Measurements from ENCODE around the gene OR7G2.

The OR7G2 gene

GRCh38 chr19:9115307-9115813 lies 8.1 kb upstream of the OR7G2 start, which contains the start of gene OR7G1:
OR7G1 (minus strand) TSS chr19:9115763; CDS start chr19:9115763, 0 bp downstream.
- no CpG with 5 or more reads among the region's 2 CpGs for WGBS, 2 donors (ENCODE audit: extremely low coverage in 2 of 2, insufficient read length in 2 of 2, insufficient replicate concordance in 1 of 2)
- peak within 1 kb of the TSS; percentile 17 for H2AFZ ChIP-seq (ENCODE audit: low read length)
- peaks cover 0 to 4% of the 10 kb centered on the region in 2 donors for H3K9me3 ChIP-seq (replicated peaks in 1 of 2; ENCODE audit: control insufficient read depth in 2 of 2, insufficient read depth in 1 of 2, low read depth in 1 of 2, low read length in 2 of 2)
- peaks cover 0 to 7% (median 0%) of the 10 kb centered on the region in 3 experiments for H3K27me3 ChIP-seq (ENCODE audit: control insufficient read depth in 3 of 3, insufficient read depth in 3 of 3, low read depth in 1 of 3, low read length in 3 of 3)
- H3K36me3 ChIP-seq (replicated peaks in 1 of 2; ENCODE audit: control insufficient read depth in 2 of 2, insufficient read depth in 2 of 2, low read length in 2 of 2): no peaks in the 10 kb centered on the region
- no peak within 1 kb of the TSS for H3K27ac ChIP-seq (replicated peaks; ENCODE audit: low read length)
- no peak within 1 kb of the TSS for H2BK120ac ChIP-seq (ENCODE audit: low read depth, low read length)
- no peak within 1 kb of the TSS for H3K4ac ChIP-seq (ENCODE audit: low read length)
- H3K4me2 ChIP-seq (ENCODE audit: insufficient read depth, low read length, poor library complexity, severe bottlenecking): no peak within 1 kb of the TSS
- no peak within 1 kb of the TSS for H3K23ac ChIP-seq (ENCODE audit: low read depth, low read length, poor library complexity)
- no peak within 1 kb of the TSS for H3K14ac ChIP-seq (ENCODE audit: low read length)
- H2AK5ac ChIP-seq (ENCODE audit: low read depth, low read length): no peak within 1 kb of the TSS
- no peak for DNase-seq (ENCODE audit: low spot score)
- no peak within 1 kb of the TSS for H2BK15ac ChIP-seq (ENCODE audit: low read length)
- H3K18ac ChIP-seq (ENCODE audit: low read length): no peak within 1 kb of the TSS
- no peaks in the 10 kb centered on the region for H3K79me1 ChIP-seq (ENCODE audit: low read depth, low read length)
- no peak within 1 kb of the TSS for H4K8ac ChIP-seq (ENCODE audit: low read depth, low read length)
- no peak within 1 kb of the TSS for H4K91ac ChIP-seq (ENCODE audit: low read depth, low read length, poor library complexity)
- no peak within 1 kb of the TSS for H3K9ac ChIP-seq (ENCODE audit: low read depth, low read length, poor library complexity)
- H2BK12ac ChIP-seq (ENCODE audit: low read length): no peak within 1 kb of the TSS
- H2BK5ac ChIP-seq (ENCODE audit: low read length): no peak within 1 kb of the TSS
- H3K4me3 ChIP-seq (ENCODE audit: low read length in 2 of 2): no peak within 1 kb of the TSS
- H3K4me1 ChIP-seq (ENCODE audit: control insufficient read depth in 2 of 2, insufficient read depth in 1 of 2, low read depth in 1 of 2, low read length in 2 of 2): no peaks in the 10 kb centered on the region

DNA sequence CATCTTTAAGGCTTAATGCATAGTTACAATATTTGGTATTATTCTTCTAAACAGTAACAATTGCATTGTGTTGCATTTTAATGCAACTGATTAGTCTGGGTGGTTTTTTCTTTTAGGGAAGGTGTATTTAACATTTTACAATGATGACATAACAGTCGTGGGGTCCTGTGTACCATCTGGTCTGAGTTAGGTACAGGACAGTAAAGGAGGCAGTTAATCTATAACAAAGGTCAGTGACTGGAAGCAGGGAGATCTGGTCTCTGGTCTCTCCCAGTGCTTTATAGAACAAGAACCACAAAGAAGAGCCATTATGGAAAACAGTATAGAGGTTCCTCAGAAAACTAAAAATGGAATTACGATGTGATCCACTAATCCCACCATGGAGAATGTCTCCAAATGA lies 2.7 kb upstream of the OR7G2 start:
- Histone ChIP-seq H3K9ac (ENCODE audit: low read depth, low read length, poor library complexity) (no peak overlapping the region), H3K9me3 (replicated peaks in 1 of 2; ENCODE audit: control insufficient read depth in 2 of 2, insufficient read depth in 1 of 2, low read depth in 1 of 2, low read length in 2 of 2) (peaks cover 0 to 2% of the 10 kb centered on the region in 2 donors), H4K8ac (ENCODE audit: low read depth, low read length) (no peak overlapping the region), H3K27me3 (ENCODE audit: control insufficient read depth in 3 of 3, insufficient read depth in 3 of 3, low read depth in 1 of 3, low read length in 3 of 3) (peaks cover 0 to 1% (median 0%) of the 10 kb centered on the region in 3 experiments), H3K14ac (ENCODE audit: low read length) (no peak overlapping the region), H3K4me1 (ENCODE audit: control insufficient read depth in 2 of 2, insufficient read depth in 1 of 2, low read depth in 1 of 2, low read length in 2 of 2) (no peaks in the 10 kb centered on the region), H3K18ac (ENCODE audit: low read length) (no peak overlapping the region), H2BK12ac (ENCODE audit: low read length) (no peak overlapping the region), H2BK15ac (ENCODE audit: low read length) (no peak overlapping the region), H3K79me1 (ENCODE audit: low read depth, low read length) (no peaks in the 10 kb centered on the region), H3K4me2 (ENCODE audit: insufficient read depth, low read length, poor library complexity, severe bottlenecking) (no peak overlapping the region), H2BK120ac (ENCODE audit: low read depth, low read length) (no peak overlapping the region), H3K27ac (replicated peaks; ENCODE audit: low read length) (no peak overlapping the region), H3K4me3 (ENCODE audit: low read length in 2 of 2) (no peak overlapping the region), H3K36me3 (replicated peaks in 1 of 2; ENCODE audit: control insufficient read depth in 2 of 2, insufficient read depth in 2 of 2, low read length in 2 of 2) (no peaks in the 10 kb centered on the region), H2AFZ (ENCODE audit: low read length) (no peak overlapping the region), H3K4ac (ENCODE audit: low read length) (no peak overlapping the region), H4K91ac (ENCODE audit: low read depth, low read length, poor library complexity) (no peak overlapping the region), H3K23ac (ENCODE audit: low read depth, low read length, poor library complexity) (no peak overlapping the region), H2BK5ac (ENCODE audit: low read length) (no peak overlapping the region), H2AK5ac (ENCODE audit: low read depth, low read length) (no peak overlapping the region)
- no peak for DNase-seq (ENCODE audit: low spot score)
- no CpG with 5 or more reads among the region's 2 CpGs for WGBS, 2 donors (ENCODE audit: extremely low coverage in 2 of 2, insufficient read length in 2 of 2, insufficient replicate concordance in 1 of 2)

- Histone ChIP-seq H3K36me3 (replicated peaks in 1 of 2; ENCODE audit: control insufficient read depth in 2 of 2, insufficient read depth in 2 of 2, low read length in 2 of 2) (no peaks in the 10 kb centered on the region), H3K4me2 (ENCODE audit: insufficient read depth, low read length, poor library complexity, severe bottlenecking) (no peak within 1 kb of the TSS), H3K9me3 (replicated peaks in 1 of 2; ENCODE audit: control insufficient read depth in 2 of 2, insufficient read depth in 1 of 2, low read depth in 1 of 2, low read length in 2 of 2) (peaks cover 0 to 2% of the 10 kb centered on the region in 2 donors), H4K8ac (ENCODE audit: low read depth, low read length) (no peak within 1 kb of the TSS), H3K4me3 (ENCODE audit: low read length in 2 of 2) (no peak within 1 kb of the TSS), H3K27ac (replicated peaks; ENCODE audit: low read length) (no peak within 1 kb of the TSS), H3K27me3 (ENCODE audit: control insufficient read depth in 3 of 3, insufficient read depth in 3 of 3, low read depth in 1 of 3, low read length in 3 of 3) (peaks cover 0 to 4% (median 0%) of the 10 kb centered on the region in 3 experiments), H2BK5ac (ENCODE audit: low read length) (no peak within 1 kb of the TSS), H3K18ac (ENCODE audit: low read length) (no peak within 1 kb of the TSS), H2BK15ac (ENCODE audit: low read length) (no peak within 1 kb of the TSS), H2AFZ (ENCODE audit: low read length) (no peak within 1 kb of the TSS), H2BK120ac (ENCODE audit: low read depth, low read length) (no peak within 1 kb of the TSS), H2AK5ac (ENCODE audit: low read depth, low read length) (no peak within 1 kb of the TSS), H2BK12ac (ENCODE audit: low read length) (no peak within 1 kb of the TSS), H3K14ac (ENCODE audit: low read length) (no peak within 1 kb of the TSS), H3K4ac (ENCODE audit: low read length) (no peak within 1 kb of the TSS), H3K9ac (ENCODE audit: low read depth, low read length, poor library complexity) (no peak within 1 kb of the TSS), H3K79me1 (ENCODE audit: low read depth, low read length) (peaks cover 3% of the 10 kb centered on the region), H4K91ac (ENCODE audit: low read depth, low read length, poor library complexity) (no peak within 1 kb of the TSS), H3K23ac (ENCODE audit: low read depth, low read length, poor library complexity) (no peak within 1 kb of the TSS), H3K4me1 (ENCODE audit: control insufficient read depth in 2 of 2, insufficient read depth in 1 of 2, low read depth in 1 of 2, low read length in 2 of 2) (no peaks in the 10 kb centered on the region)
- DNase-seq (ENCODE audit: low spot score): no peak
- no CpG with 5 or more reads among the region's 2 CpGs for WGBS, 2 donors (ENCODE audit: extremely low coverage in 2 of 2, insufficient read length in 2 of 2, insufficient replicate concordance in 1 of 2)
These were observed 20.5 kb downstream of the OR7G2 start, which contains the start of gene OR1M1 for GRCh38 chr19:9086761-9087160. OR1M1 (plus strand) TSS chr19:9087061; CDS start chr19:9093245, 6,184 bp downstream.

DNA sequence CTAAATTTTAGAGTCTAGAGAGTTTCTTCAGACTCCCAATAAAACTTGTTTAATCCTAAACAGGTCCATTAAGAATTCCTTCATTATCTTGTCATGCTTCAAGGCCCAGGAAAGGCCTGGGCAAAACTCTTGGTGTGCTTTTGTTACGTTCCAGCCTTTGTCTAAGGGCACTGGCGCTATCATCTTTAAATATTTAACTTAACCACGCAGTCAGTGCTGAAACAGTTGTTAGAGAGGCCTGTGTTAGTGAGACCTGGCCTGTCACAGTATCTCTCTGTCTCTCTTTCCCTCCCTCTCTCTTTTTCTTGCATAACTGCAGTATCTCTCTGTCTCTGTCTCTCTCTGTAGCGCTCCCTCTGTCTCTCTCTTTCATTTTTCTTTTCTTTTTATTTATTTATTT lies 28.6 kb downstream of the OR7G2 start:
- H3K4ac ChIP-seq (ENCODE audit: low read length): no peak overlapping the region
- no peaks in the 10 kb centered on the region for H3K36me3 ChIP-seq (replicated peaks in 1 of 2; ENCODE audit: control insufficient read depth in 2 of 2, insufficient read depth in 2 of 2, low read length in 2 of 2)
- WGBS, 2 donors (ENCODE audit: extremely low coverage in 2 of 2, insufficient read length in 2 of 2, insufficient replicate concordance in 1 of 2): no CpG with 5 or more reads among the region's 4 CpGs
- no peak overlapping the region for H3K9ac ChIP-seq (ENCODE audit: low read depth, low read length, poor library complexity)
- no peaks in the 10 kb centered on the region for H3K27me3 ChIP-seq (ENCODE audit: control insufficient read depth in 3 of 3, insufficient read depth in 3 of 3, low read depth in 1 of 3, low read length in 3 of 3)
- no peak overlapping the region for H2BK5ac ChIP-seq (ENCODE audit: low read length)
- no peaks in the 10 kb centered on the region for H3K9me3 ChIP-seq (replicated peaks in 1 of 2; ENCODE audit: control insufficient read depth in 2 of 2, insufficient read depth in 1 of 2, low read depth in 1 of 2, low read length in 2 of 2)
- H3K79me1 ChIP-seq (ENCODE audit: low read depth, low read length): peaks cover 3% of the 10 kb centered on the region
- no peak for DNase-seq (ENCODE audit: low spot score)
- no peak overlapping the region for H3K4me3 ChIP-seq (ENCODE audit: low read length in 2 of 2)
- H3K27ac ChIP-seq (replicated peaks; ENCODE audit: low read length): no peak overlapping the region
- H4K8ac ChIP-seq (ENCODE audit: low read depth, low read length): no peak overlapping the region
- no peak overlapping the region for H3K14ac ChIP-seq (ENCODE audit: low read length)
- no peak overlapping the region for H3K18ac ChIP-seq (ENCODE audit: low read length)
- H2BK12ac ChIP-seq (ENCODE audit: low read length): no peak overlapping the region
- no peak overlapping the region for H2AK5ac ChIP-seq (ENCODE audit: low read depth, low read length)
- no peak overlapping the region for H3K4me2 ChIP-seq (ENCODE audit: insufficient read depth, low read length, poor library complexity, severe bottlenecking)
- H3K4me1 ChIP-seq (ENCODE audit: control insufficient read depth in 2 of 2, insufficient read depth in 1 of 2, low read depth in 1 of 2, low read length in 2 of 2): peaks cover 0 to 13% of the 10 kb centered on the region in 2 donors
- no peak overlapping the region for H2BK15ac ChIP-seq (ENCODE audit: low read length)
- H2AFZ ChIP-seq (ENCODE audit: low read length): no peak overlapping the region
- H4K91ac ChIP-seq (ENCODE audit: low read depth, low read length, poor library complexity): no peak overlapping the region
- no peak overlapping the region for H2BK120ac ChIP-seq (ENCODE audit: low read depth, low read length)
- no peak overlapping the region for H3K23ac ChIP-seq (ENCODE audit: low read depth, low read length, poor library complexity)
